GM20000 (cell line): Measurements from ENCODE around the gene POU2AF1.
"Not testable (repeated sequence)": the region's sequence is repeated elsewhere in the genome, so short reads cannot be mapped to it uniquely, and the experiment has no call there.

Experiments used
- DNase-seq: peaks from one replicate; pipeline ENCODE4 v3.0.0; 2012; ENCODE audit warnings: low spot score
- TF ChIP-seq, protein P1 (sequence below): IDR thresholded peaks from 2 replicates; pipeline ENCODE4 v1.5.1; 2012; ENCODE audit warnings: mild to moderate bottlenecking, control low read depth; ENCODE audit errors: extremely low read depth, missing control alignments

POU2AF1 gene

DNA sequence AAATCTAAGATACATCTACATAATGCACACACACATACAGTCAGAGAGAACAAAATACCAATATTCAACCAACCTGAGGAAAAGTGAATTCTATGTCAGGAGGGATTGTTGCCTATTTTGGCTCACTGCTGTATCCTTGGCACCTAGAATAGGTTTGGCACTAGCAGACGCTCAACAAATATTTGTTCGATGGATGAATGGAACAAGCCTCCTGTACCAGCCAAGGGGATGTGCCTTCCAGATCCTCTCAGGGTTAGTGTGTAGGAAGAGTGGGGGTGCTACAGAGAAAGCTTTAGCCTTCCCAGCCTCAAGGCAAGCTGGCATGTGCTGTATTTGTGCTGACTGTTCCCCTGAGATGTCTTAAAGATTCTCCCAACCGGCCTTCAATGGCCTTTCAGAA lies 23.3 kb upstream of the POU2AF1 start:
- no peak for DNase-seq

DNA sequence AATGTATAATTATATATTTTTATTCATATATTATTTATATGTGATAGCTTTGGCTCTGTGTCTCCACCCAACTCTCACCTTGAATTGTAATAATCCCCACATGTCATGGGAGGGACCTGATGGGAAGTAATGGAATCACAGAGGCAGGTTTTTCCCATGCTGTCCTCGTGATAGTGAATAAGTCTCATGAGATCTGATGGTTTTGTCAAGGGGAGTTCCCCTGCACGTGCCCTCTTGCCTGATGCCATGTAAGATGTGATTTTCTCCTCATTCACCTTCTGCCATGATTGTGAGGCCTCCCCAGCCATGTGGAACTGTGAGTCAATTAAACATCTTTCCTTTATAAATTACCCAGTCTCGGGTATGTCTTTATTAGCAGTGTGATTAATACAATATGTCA lies 22.9 kb upstream of the POU2AF1 start:
- not testable (repeated sequence) for DNase-seq

More for the DNA sequence above, 23.3 kb upstream of the POU2AF1 start:
- TF ChIP-seq, protein P1, sequence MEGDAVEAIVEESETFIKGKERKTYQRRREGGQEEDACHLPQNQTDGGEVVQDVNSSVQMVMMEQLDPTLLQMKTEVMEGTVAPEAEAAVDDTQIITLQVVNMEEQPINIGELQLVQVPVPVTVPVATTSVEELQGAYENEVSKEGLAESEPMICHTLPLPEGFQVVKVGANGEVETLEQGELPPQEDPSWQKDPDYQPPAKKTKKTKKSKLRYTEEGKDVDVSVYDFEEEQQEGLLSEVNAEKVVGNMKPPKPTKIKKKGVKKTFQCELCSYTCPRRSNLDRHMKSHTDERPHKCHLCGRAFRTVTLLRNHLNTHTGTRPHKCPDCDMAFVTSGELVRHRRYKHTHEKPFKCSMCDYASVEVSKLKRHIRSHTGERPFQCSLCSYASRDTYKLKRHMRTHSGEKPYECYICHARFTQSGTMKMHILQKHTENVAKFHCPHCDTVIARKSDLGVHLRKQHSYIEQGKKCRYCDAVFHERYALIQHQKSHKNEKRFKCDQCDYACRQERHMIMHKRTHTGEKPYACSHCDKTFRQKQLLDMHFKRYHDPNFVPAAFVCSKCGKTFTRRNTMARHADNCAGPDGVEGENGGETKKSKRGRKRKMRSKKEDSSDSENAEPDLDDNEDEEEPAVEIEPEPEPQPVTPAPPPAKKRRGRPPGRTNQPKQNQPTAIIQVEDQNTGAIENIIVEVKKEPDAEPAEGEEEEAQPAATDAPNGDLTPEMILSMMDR: no peak

DNA sequence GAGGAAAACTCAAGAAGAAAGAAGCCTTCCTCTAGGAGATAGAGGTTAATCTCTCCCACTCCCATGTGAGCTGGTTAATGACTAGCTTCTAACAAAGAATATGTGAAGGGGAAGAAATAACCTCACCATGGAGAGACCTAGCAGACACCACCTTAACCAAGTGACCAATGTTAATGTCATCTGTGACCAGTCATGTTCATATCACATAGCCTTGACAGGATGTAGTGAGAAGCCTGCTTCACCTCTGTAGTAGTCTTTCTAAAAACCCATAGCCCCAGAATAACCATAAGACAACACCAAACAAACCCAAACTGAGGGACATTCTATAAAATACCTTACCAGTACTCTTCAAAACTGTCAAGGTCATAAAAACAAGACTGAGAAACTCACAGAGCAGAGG lies 21.5 kb upstream of the POU2AF1 start:
- TF ChIP-seq, protein P1: no peak
- DNase-seq: no peak

DNA sequence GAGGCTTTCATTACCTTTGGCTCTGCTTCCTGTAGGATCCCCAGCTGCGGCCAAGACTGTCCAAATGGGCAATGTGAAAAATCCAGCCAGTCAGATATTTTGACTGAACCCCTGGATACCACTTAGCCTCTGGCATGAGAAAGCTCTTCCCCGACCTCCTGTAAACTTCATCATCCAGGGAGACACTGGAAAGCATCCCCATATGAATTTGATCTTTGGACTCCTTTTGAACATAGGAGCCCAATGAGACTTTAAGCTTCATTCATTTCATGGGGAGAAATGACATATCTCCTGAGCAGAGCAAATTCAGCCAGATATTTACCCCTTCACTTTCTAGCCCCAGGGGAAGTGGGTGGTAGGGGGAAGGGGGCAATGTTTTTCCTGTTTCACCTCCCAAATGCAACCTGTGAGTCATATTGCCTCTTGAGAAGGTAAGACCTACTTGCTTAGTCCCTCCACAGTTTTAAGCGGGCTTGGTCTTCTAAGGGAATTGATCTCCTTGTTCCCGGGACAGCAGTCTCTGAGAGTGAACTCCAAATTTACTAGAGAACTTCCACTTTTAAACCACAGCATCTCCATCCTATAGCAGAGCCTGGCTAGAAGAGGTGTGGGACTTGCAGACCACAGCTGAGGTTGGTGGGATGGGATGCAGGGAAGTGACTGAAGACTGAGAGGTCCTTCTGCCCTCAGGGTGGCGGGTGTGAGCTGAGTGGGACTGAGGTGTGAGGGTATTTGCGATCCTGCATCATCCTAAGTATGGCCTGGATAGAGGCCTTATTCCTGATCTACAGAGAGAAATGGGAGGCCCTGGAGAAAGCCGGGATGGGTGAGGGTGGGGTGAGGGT lies 20.3 kb upstream of the POU2AF1 start:
- TF ChIP-seq, protein P1: peak; percentile 50
- DNase-seq: no peak

DNA sequence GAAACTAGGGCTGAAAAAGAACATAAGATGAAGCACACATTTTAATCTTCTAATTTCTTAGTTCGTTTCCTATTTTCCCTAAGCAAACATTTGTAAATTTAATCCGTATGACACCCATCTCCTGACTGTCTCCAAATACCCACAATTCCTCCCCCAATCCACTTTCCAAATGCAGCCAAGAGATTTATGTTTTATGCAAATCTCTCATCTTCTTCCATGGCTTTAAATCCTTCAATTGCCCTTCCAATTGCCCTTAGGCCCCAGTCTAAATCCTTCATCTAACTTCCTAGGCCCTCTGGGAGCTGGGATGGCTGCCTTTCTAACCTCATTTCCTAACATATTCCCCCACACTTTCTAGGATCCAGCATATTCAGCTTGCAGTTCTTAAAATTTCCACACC lies 18.0 kb upstream of the POU2AF1 start:
- TF ChIP-seq, protein P1: no peak
- no peak for DNase-seq

DNA sequence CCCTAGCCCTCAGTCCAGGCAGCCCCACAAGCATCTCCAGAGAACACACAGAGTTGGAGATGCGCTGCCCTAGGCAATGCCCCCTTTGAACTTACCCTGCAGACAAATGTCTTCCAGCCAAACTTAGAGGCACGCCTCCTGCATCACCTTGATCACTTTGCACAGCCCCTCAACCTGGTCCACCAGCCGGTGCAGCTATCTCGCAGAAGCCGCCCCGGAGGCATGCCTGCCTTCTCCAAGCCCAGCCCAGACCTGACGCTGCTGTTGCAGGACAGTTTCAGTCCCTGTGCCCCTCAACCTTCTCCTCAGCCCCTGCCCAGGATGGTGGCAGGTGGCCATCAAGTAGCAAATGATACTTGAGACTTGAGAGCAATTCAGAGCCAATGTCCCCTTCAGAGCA lies 16.7 kb upstream of the POU2AF1 start:
- DNase-seq: no peak
- TF ChIP-seq, protein P1: no peak

DNA sequence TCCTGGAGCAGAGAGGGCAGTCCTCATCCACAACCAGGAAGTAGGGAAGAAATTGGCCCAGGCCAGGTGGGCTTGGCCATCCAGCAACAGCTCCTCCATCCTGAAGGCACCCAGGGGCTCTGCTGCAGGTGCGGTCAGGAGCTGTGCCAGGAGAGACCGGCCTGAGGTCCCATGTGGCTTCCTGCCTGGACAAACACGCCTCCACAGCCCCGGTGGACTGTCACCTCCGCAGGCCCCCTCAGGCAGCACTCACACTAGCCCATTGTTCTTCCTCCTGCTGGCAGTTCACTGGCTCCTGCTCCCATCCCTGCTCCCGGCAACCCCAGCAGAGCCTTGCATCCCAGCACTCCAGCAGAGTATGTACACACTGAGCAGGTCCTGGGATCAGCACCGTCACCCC lies 16.0 kb upstream of the POU2AF1 start:
- no peak for DNase-seq
- TF ChIP-seq, protein P1: no peak

DNA sequence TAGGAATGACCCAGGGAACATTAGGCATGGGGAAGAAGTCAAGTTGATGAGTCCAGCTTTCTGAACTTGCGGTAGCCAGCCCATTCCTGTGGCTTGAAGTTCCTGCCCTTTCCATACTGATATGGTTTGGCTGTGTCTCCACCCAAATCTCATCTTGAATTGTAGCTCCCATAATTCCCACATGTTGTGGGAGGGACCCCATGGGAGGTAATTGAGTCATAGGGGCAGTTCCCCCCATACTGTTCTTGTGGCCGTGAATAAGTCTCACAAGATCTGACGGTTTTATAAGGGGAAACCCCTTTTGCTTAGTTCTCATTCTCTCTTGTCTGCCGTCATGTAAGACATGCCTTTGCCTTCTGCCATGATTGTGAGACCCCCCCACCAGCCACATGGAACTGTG lies 15.1 kb upstream of the POU2AF1 start:
- DNase-seq: not testable (repeated sequence)
